ENCODE measurements around the gene ECI2. TPM values are rescaled to one million over a fixed set of nuclear protein-coding genes. Genes with fewer than 3 reads are reported as not detected.

The ECI2 gene
- total RNA-seq, 1 experiment from 2014 or later = 61.4 TPM

GRCh38 chr6:4164117-4164442, 28.7 kb upstream of the ECI2 start:
- Mint-ChIP-seq H3K4me3 (no peak overlapping the region), H3K4me1 (peaks cover 10% of the 10 kb centered on the region), H3K36me3 (peaks cover 18% of the 10 kb centered on the region), H3K9me3 (peaks cover 18% of the 10 kb centered on the region), H3K27ac (no peak overlapping the region), H3K27me3 (ENCODE audit: low read depth) (peaks cover 15% of the 10 kb centered on the region)
- ChIA-PET POLR2A (no interaction called here), CTCF (interaction anchor here (1.1 kb wide), 1 partner anchor 46 kb away, joined by 7 read pairs; no protein-coding TSS in a partner anchor)
- DNase-seq (ENCODE audit: low spot score) (no peak), ATAC-seq (no peak)
- TF ChIP-seq MYBL2 (CRISPR knock-in tag; IDR thresholded peaks at IDR 0.05) (no peak), MAX (CRISPR knock-in tag; IDR thresholded peaks at IDR 0.05) (no peak), ZNF138 (CRISPR knock-in tag; conservative IDR thresholded peaks at IDR 0.05) (no peak), ZNF317 (CRISPR knock-in tag; IDR thresholded peaks at IDR 0.05; ENCODE audit: borderline replicate concordance, low read depth) (no peak), E2F5 (CRISPR knock-in tag; IDR thresholded peaks at IDR 0.05) (no peak), NFE2L1 (CRISPR knock-in tag; IDR thresholded peaks at IDR 0.05) (no peak), GABPB1 (CRISPR knock-in tag; IDR thresholded peaks at IDR 0.05) (no peak)

- H3K4me3 Mint-ChIP-seq = no peak overlapping the region
- H3K4me1 Mint-ChIP-seq = peaks cover 5% of the 10 kb centered on the region
Measured at GRCh38 chr6:4163408-4164116, 28.2 kb upstream of the ECI2 start.

More at GRCh38 chr6:4163408-4164116, 28.2 kb upstream of the ECI2 start:
- H3K9me3 Mint-ChIP-seq = peaks cover 15% of the 10 kb centered on the region
- TF ChIP-seq ATF2 (CRISPR knock-in tag; IDR thresholded peaks at IDR 0.05; ENCODE audit: borderline replicate concordance, low read depth) (no peak), ZNF281 (CRISPR knock-in tag; IDR thresholded peaks at IDR 0.05) (no peak), FOXP1 (CRISPR knock-in tag; IDR thresholded peaks at IDR 0.05; ENCODE audit: borderline replicate concordance) (no peak), CBFB (CRISPR knock-in tag; IDR thresholded peaks at IDR 0.05; ENCODE audit: low read depth) (no peak), GABPB1 (CRISPR knock-in tag; IDR thresholded peaks at IDR 0.05) (no peak)
- TF ChIP-seq, protein P1, sequence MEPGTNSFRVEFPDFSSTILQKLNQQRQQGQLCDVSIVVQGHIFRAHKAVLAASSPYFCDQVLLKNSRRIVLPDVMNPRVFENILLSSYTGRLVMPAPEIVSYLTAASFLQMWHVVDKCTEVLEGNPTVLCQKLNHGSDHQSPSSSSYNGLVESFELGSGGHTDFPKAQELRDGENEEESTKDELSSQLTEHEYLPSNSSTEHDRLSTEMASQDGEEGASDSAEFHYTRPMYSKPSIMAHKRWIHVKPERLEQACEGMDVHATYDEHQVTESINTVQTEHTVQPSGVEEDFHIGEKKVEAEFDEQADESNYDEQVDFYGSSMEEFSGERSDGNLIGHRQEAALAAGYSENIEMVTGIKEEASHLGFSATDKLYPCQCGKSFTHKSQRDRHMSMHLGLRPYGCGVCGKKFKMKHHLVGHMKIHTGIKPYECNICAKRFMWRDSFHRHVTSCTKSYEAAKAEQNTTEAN (CRISPR knock-in tag; IDR thresholded peaks at IDR 0.05) = no peak
- TF ChIP-seq, protein P2, sequence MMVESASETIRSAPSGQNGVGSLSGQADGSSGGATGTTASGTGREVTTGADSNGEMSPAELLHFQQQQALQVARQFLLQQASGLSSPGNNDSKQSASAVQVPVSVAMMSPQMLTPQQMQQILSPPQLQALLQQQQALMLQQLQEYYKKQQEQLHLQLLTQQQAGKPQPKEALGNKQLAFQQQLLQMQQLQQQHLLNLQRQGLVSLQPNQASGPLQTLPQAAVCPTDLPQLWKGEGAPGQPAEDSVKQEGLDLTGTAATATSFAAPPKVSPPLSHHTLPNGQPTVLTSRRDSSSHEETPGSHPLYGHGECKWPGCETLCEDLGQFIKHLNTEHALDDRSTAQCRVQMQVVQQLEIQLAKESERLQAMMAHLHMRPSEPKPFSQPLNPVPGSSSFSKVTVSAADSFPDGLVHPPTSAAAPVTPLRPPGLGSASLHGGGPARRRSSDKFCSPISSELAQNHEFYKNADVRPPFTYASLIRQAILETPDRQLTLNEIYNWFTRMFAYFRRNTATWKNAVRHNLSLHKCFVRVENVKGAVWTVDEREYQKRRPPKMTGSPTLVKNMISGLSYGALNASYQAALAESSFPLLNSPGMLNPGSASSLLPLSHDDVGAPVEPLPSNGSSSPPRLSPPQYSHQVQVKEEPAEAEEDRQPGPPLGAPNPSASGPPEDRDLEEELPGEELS (CRISPR knock-in tag; IDR thresholded peaks at IDR 0.05) = no peak
- TF ChIP-seq, protein P3, sequence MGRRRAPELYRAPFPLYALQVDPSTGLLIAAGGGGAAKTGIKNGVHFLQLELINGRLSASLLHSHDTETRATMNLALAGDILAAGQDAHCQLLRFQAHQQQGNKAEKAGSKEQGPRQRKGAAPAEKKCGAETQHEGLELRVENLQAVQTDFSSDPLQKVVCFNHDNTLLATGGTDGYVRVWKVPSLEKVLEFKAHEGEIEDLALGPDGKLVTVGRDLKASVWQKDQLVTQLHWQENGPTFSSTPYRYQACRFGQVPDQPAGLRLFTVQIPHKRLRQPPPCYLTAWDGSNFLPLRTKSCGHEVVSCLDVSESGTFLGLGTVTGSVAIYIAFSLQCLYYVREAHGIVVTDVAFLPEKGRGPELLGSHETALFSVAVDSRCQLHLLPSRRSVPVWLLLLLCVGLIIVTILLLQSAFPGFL (CRISPR knock-in tag; IDR thresholded peaks at IDR 0.05; ENCODE audit: borderline replicate concordance) = no peak
- TF ChIP-seq, protein P4, sequence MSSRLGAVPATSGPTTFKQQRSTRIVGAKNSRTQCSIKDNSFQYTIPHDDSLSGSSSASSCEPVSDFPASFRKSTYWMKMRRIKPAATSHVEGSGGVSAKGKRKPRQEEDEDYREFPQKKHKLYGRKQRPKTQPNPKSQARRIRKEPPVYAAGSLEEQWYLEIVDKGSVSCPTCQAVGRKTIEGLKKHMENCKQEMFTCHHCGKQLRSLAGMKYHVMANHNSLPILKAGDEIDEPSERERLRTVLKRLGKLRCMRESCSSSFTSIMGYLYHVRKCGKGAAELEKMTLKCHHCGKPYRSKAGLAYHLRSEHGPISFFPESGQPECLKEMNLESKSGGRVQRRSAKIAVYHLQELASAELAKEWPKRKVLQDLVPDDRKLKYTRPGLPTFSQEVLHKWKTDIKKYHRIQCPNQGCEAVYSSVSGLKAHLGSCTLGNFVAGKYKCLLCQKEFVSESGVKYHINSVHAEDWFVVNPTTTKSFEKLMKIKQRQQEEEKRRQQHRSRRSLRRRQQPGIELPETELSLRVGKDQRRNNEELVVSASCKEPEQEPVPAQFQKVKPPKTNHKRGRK (CRISPR knock-in tag; IDR thresholded peaks at IDR 0.05; ENCODE audit: borderline replicate concordance) = no peak
- peaks cover 12% of the 10 kb centered on the region for H3K27me3 Mint-ChIP-seq (ENCODE audit: low read depth)
- ChIA-PET POLR2A (no interaction called here), CTCF (interaction anchor here (1.0 to 2.3 kb wide), 3 partner anchors 9 to 47 kb away, joined by 3 to 22 read pairs (median 7); no protein-coding TSS in a partner anchor)
- DNase-seq (ENCODE audit: low spot score) (no peak), ATAC-seq (no peak)
- H3K27ac Mint-ChIP-seq = no peak overlapping the region
- peaks cover 14% of the 10 kb centered on the region for H3K36me3 Mint-ChIP-seq
